GM12874 (cell line): Measurements from ENCODE around the gene CCND1.

Source experiments
- TF ChIP-seq, protein P1 (sequence below): IDR thresholded peaks from 2 replicates; pipeline ENCODE4 v1.5.1; 2011; ENCODE audit warnings: low read depth, mild to moderate bottlenecking, control low read depth, low read length, moderate library complexity; ENCODE audit not compliant: insufficient read depth

CCND1 gene

DNA sequence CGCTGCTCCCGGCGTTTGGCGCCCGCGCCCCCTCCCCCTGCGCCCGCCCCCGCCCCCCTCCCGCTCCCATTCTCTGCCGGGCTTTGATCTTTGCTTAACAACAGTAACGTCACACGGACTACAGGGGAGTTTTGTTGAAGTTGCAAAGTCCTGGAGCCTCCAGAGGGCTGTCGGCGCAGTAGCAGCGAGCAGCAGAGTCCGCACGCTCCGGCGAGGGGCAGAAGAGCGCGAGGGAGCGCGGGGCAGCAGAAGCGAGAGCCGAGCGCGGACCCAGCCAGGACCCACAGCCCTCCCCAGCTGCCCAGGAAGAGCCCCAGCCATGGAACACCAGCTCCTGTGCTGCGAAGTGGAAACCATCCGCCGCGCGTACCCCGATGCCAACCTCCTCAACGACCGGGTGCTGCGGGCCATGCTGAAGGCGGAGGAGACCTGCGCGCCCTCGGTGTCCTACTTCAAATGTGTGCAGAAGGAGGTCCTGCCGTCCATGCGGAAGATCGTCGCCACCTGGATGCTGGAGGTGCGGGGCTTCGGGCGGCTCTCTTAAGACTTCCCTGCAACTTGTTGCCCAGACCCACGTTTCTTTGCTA lies at the start of gene CCND1:
Gene CCND1 (plus strand): TSS at position 162 of the 587 bp plus-strand sequence. CDS start 158 bp downstream, at position 320.
- TF ChIP-seq, protein P1, sequence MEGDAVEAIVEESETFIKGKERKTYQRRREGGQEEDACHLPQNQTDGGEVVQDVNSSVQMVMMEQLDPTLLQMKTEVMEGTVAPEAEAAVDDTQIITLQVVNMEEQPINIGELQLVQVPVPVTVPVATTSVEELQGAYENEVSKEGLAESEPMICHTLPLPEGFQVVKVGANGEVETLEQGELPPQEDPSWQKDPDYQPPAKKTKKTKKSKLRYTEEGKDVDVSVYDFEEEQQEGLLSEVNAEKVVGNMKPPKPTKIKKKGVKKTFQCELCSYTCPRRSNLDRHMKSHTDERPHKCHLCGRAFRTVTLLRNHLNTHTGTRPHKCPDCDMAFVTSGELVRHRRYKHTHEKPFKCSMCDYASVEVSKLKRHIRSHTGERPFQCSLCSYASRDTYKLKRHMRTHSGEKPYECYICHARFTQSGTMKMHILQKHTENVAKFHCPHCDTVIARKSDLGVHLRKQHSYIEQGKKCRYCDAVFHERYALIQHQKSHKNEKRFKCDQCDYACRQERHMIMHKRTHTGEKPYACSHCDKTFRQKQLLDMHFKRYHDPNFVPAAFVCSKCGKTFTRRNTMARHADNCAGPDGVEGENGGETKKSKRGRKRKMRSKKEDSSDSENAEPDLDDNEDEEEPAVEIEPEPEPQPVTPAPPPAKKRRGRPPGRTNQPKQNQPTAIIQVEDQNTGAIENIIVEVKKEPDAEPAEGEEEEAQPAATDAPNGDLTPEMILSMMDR: no peak

DNA sequence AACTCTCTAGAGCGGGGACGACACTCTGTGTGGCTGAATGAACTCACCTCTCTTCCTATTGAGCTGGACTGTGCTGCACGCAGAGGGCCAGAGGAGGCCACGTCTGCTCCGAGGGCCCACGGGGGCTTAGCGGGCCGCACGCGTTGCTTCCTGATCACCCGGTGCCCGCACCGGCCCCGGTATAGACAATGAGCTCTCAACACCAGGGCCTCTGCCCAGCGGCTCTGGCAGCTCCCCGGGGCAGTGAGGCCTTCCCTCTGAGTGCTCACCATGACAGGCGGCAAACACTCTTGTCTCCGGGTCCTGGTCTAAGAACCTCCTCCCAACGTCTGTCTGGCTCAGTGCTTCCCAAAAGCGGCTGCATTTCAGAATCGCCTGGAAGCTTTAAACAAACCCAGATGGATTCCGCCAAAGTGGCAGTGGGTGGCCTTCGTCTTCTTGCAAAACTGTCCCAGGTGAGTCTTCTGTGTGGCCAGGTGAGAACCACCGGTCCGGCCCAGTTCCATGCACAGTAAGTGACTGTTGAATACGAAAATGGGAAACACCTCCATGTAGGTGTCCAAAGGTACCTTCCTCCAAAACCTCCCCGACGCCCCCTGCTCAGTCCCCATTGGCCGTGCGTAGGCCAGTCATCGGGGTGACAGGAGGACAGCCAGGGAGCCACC lies 47.8 kb upstream of the CCND1 start:
- TF ChIP-seq, protein P1: no peak

DNA sequence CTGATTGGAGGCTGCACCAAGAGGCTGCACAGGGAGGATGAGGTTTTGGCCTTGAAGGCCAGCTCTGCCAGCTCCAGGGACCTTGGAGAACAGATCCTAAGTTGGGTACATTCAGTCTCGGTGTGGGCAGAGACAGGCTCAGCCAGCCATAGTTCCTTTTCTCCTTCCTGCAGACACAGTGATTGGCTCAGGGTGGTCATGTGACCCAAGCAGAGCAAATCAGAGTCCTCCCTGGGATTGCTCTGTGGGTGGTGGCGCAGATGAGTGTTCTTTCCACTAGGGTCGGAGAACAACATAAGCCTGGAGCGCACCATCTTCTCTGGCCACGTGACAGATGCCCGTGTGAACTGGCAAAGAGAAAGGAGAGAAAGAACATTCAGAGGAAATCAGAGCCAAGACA lies 47.1 kb upstream of the CCND1 start:
- TF ChIP-seq, protein P1: no peak

- TF ChIP-seq, protein P1: no peak
Measured at GRCh38 chr11:69594481-69594880, 46.5 kb upstream of the CCND1 start.

DNA sequence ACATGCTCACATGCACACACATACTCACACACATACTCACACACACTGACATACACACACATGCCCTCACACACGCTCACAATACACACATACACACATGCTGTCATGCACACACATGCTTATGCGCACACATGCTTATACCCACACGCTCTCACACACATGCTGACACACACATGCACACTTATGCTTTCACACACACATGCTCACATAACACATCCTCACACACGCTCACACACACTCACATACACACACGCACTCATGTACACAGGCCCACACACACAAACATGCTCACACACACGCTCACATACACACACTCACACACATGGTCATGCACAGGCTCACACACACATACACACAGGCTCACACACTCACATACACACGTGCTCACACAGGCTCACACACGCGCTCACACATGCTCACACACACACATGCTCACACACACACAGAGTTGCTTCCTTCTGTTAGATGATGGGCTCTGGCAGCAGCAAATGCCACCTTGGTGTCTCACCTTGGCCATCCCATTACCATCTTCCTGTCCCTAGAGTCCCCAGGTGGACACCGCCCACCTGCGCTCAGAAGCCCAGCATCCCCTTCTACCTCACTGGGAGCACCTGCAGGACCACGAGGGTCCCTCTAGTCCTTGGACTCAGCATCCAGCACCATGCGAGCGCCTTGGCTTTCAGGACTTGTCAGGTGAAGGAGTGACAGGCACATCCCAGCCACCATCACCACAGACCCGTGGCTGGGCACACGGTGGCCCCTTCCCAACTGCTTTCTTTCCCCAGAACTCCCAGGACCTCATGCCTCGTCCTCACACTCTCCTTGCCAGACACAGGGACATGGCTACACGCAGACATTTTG lies 44.9 kb upstream of the CCND1 start:
- TF ChIP-seq, protein P1: no peak

DNA sequence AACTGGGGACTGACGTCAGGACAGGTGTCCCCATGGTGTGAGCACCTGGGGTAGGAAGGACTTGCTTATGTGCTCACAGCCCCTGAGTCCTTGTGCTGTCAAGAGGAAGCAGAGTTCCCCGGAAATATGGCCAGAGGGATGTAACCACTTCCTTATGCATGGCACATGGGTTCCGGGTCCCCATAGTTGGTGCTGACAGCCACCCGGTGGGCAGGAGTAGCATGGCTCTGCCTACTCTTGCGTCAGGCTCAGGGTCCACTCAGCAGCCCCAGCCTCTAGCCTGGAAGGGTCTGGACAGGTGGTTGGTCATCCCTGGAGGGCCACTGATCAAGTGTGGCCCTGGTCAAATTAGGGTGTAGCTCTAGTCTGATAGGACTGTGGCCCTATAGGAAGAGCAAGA lies 42.8 kb upstream of the CCND1 start:
- TF ChIP-seq, protein P1: no peak

GRCh38 chr11:69599502-69599901 lies 41.5 kb upstream of the CCND1 start:
- TF ChIP-seq, protein P1: no peak
